Nephron progenitor cell (in vitro differentiated cells): ENCODE measurements around the gene TMEM143.

ENCODE experiments used
- DNase-seq: peaks from one replicate; pipeline ENCODE4 v3.0.0; 2021
- H3K27ac Mint-ChIP-seq: 2 replicates; pipeline ENCODE4 v1.8.0; 2021; ENCODE audit warnings: mild to moderate bottlenecking, moderate library complexity, mixed read lengths
- H3K27me3 Mint-ChIP-seq: 2 replicates; pipeline ENCODE4 v1.8.0; 2021; ENCODE audit warnings: mild to moderate bottlenecking, low read depth, mixed read lengths; ENCODE audit not compliant: poor library complexity
- H3K36me3 Mint-ChIP-seq: 2 replicates; pipeline ENCODE4 v1.8.0; 2021; ENCODE audit warnings: low read depth, mixed read lengths
- H3K4me1 Mint-ChIP-seq: 2 replicates; pipeline ENCODE4 v1.8.0; 2021; ENCODE audit warnings: mixed read lengths
- H3K4me3 Mint-ChIP-seq: 2 replicates; pipeline ENCODE4 v1.8.0; 2021; ENCODE audit warnings: mild to moderate bottlenecking, moderate library complexity, mixed read lengths
- H3K9me3 Mint-ChIP-seq: 2 replicates; pipeline ENCODE4 v1.8.0; 2021; ENCODE audit warnings: mild to moderate bottlenecking, moderate library complexity, mixed read lengths
- TF ChIP-seq, protein P1 (sequence below): fragments of 200-600 bp; sonication (generic); IDR thresholded peaks from 2 replicates; pipeline ENCODE4 v1.5.0; 2021; ENCODE audit warnings: antibody characterized with exemption

Gene TMEM143

DNA sequence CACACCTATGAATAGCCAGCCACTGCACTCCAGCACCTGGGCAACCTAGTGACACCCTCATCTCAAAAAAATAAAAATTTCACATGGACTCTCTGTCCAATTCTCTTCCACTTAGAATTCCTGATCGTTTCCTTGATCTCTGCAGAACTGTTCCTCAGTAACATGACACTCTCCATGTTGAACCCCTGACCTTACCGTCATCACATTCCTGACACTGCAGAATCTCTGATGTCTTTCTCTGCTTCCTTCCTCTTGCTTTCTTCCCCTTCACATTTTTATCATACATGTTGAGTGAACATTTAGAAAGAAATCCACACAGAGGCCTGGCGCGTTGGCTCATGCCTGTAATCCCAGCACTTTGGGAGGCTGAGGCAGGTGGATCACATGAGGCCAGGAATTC, 78.8 kb downstream of the TMEM143 start:
- Mint-ChIP-seq H3K27me3 (peaks cover 10% of the 10 kb centered on the region), H3K4me1 (peaks cover 16% of the 10 kb centered on the region), H3K4me3 (peak overlapping the region; percentile 31), H3K9me3 (peaks cover 37% of the 10 kb centered on the region), H3K36me3 (peaks cover 86% of the 10 kb centered on the region), H3K27ac (peak overlapping the region; percentile 18)
- no peak for DNase-seq
- TF ChIP-seq, protein P1, sequence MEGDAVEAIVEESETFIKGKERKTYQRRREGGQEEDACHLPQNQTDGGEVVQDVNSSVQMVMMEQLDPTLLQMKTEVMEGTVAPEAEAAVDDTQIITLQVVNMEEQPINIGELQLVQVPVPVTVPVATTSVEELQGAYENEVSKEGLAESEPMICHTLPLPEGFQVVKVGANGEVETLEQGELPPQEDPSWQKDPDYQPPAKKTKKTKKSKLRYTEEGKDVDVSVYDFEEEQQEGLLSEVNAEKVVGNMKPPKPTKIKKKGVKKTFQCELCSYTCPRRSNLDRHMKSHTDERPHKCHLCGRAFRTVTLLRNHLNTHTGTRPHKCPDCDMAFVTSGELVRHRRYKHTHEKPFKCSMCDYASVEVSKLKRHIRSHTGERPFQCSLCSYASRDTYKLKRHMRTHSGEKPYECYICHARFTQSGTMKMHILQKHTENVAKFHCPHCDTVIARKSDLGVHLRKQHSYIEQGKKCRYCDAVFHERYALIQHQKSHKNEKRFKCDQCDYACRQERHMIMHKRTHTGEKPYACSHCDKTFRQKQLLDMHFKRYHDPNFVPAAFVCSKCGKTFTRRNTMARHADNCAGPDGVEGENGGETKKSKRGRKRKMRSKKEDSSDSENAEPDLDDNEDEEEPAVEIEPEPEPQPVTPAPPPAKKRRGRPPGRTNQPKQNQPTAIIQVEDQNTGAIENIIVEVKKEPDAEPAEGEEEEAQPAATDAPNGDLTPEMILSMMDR = no peak

- Mint-ChIP-seq H3K4me3 (no peak overlapping the region), H3K27me3 (peaks cover 8% of the 10 kb centered on the region), H3K27ac (peak overlapping the region; percentile 64), H3K9me3 (peaks cover 37% of the 10 kb centered on the region), H3K4me1 (peaks cover 16% of the 10 kb centered on the region), H3K36me3 (peaks cover 83% of the 10 kb centered on the region)
- no peak for DNase-seq
- TF ChIP-seq, protein P1 = no peak
Observed at GRCh38 chr19:48283908-48284307, 79.8 kb downstream of the TMEM143 start.
